Body of pancreas (tissue), 4 donors: Measurements from ENCODE around the gene PAX9. TPM values are rescaled to one million over a fixed set of nuclear protein-coding genes. Genes with fewer than 3 reads are reported as not detected.

Source experiments
- ATAC-seq: fragments of 150-250 bp; one replicate; pipeline ENCODE4 v1.9.1; 2016
- DNase-seq, 4 donors: peaks; one replicate each; pipeline ENCODE4 v3.0.0-alpha.2; 2019
- H3K27ac ChIP-seq, 4 donors: fragments of 200-600 bp; sonication (generic); 1 replicate in 3 of 4; 2 replicates in 1 of 4; pipeline versions ENCODE4 v1.5.1 to v1.6.1; 2016 to 2019; ENCODE audit warnings: mild to moderate bottlenecking in 1 of 4, mixed read lengths in 1 of 4, moderate library complexity in 1 of 4
- H3K27me3 ChIP-seq, 2 donors: fragments of 200-600 bp; sonication (generic); one replicate each; pipeline ENCODE4 v1.6.0; 2016; ENCODE audit warnings: mild to moderate bottlenecking in 1 of 2
- H3K36me3 ChIP-seq, 2 donors: fragments of 200-600 bp; sonication (generic); replicated peaks in 1 of 2; 2 replicates each; pipeline ENCODE4 v1.5.1; 2016; ENCODE audit warnings: low read depth in 2 of 2; ENCODE audit not compliant: insufficient read depth in 1 of 2
- H3K4me1 ChIP-seq: fragments of 200-600 bp; sonication (generic); one replicate; pipeline ENCODE4 v1.6.0; 2016
- H3K4me3 ChIP-seq, 2 donors: fragments of 200-600 bp; sonication (generic); 1 replicate in 1 of 2; 2 replicates in 1 of 2; pipeline ENCODE4 v1.5.1; 2016 to 2019
- H3K9me3 ChIP-seq, 3 donors: fragments of 200-600 bp; sonication (generic); 1 replicate in 2 of 3; 2 replicates in 1 of 3; pipeline ENCODE4 v1.5.1; 2016
- CTCF ChIP-seq, 7 experiments: fragments of 450-650 bp in 4 of 7; fragments of 200-600 bp in 3 of 7; sonication (generic) in 3 of 7; IDR thresholded peaks; one replicate each; pipeline ENCODE4 v1.5.1; 2016 to 2019; ENCODE audit warnings: antibody characterized with exemption in 7 of 7
- POLR2A ChIP-seq, 3 donors: fragments of 450-650 bp; IDR thresholded peaks; one replicate each; pipeline ENCODE4 v1.6.1; 2016; ENCODE audit warnings: antibody characterized with exemption in 3 of 3, mild to moderate bottlenecking in 2 of 3
- WGBS, 2 donors: methylation state at CpG; one replicate each; pipeline ENCODE4 v1.1.5; 2017; 5-methylcytosine and 5-hydroxymethylcytosine counted together
- intact Hi-C: fragments of 100-400 bp; cut with DNase I; formaldehyde crosslinking; loops from one replicate; pipeline ENCODE4 v1.15.1; 2023
- total RNA-seq, 2 donors: library from RNA; depleted of rRNA; stranded (reverse); fragments of >200 nt; gene quantifications; one replicate each; pipeline ENCODE4 v1.1.0, GENCODE V29; 2016

PAX9 gene
- total RNA-seq, 2 donors from 2014 or later = not detected

GRCh38 chr14:36646664-36647416 lies 14.8 kb upstream of the PAX9 start:
- Histone ChIP-seq H3K27ac (no peak overlapping the region), H3K9me3 (no peaks in the 10 kb centered on the region), H3K4me3 (peak overlapping the region in 1 of 2 donors; percentile 16), H3K36me3 (no peaks in the 10 kb centered on the region), H3K27me3 (peaks cover 0 to 38% of the 10 kb centered on the region in 2 donors), H3K4me1 (peaks cover 21% of the 10 kb centered on the region)
- WGBS, 2 donors = 7 to 14% methylated on average over 16 to 53 of the region's 55 CpGs
- intact Hi-C loops = no loop called here
- TF ChIP-seq CTCF (IDR thresholded peaks at IDR 0.05) = peak in 2 of 7 experiments; percentile 9 to 14
- TF ChIP-seq POLR2A (IDR thresholded peaks at IDR 0.05) = no peak
- peak; percentile 60 for ATAC-seq
- DNase-seq = peak in 2 of 4 donors; percentile 31 to 42

- no peaks in the 10 kb centered on the region for H3K36me3 ChIP-seq
- ATAC-seq (no peak), DNase-seq (peak in 1 of 4 donors; percentile 12)
- H3K27me3 ChIP-seq = peaks cover 0 to 42% of the 10 kb centered on the region in 2 donors
- TF ChIP-seq POLR2A (IDR thresholded peaks at IDR 0.05) (no peak), CTCF (IDR thresholded peaks at IDR 0.05) (no peak)
- 1% methylated on average over 34 of the region's 34 CpGs; no CpG with 5 or more reads in 1 of the 2 donors for WGBS, 2 donors
- intact Hi-C loops = no loop called here
- H3K4me3 ChIP-seq = peak overlapping the region; percentile 4 to 16
- H3K9me3 ChIP-seq = no peaks in the 10 kb centered on the region
- H3K4me1 ChIP-seq = peaks cover 21% of the 10 kb centered on the region
- H3K27ac ChIP-seq = no peak overlapping the region
Measured at GRCh38 chr14:36647417-36647823, 14.2 kb upstream of the PAX9 start.

GRCh38 chr14:36647824-36648753 lies 13.6 kb upstream of the PAX9 start:
- ATAC-seq (peak; percentile 85), DNase-seq (peak in 3 of 4 donors; percentile 26 to 45 (median 43))
- no peaks in the 10 kb centered on the region for H3K9me3 ChIP-seq
- peaks cover 21% of the 10 kb centered on the region for H3K4me1 ChIP-seq
- H3K4me3 ChIP-seq = peak overlapping the region; percentile 4 to 16
- TF ChIP-seq CTCF (IDR thresholded peaks at IDR 0.05) = peak; percentile 24 to 72 (median 53)
- TF ChIP-seq POLR2A (IDR thresholded peaks at IDR 0.05) = no peak
- intact Hi-C loops = no loop called here
- H3K36me3 ChIP-seq = no peaks in the 10 kb centered on the region
- H3K27ac ChIP-seq = no peak overlapping the region
- WGBS, 2 donors = 4% methylated on average over 46 to 61 of the region's 62 CpGs
- peaks cover 0 to 49% of the 10 kb centered on the region in 2 donors for H3K27me3 ChIP-seq

- 22 to 25% methylated on average over 4 of the region's 4 CpGs for WGBS, 2 donors
- no peak for DNase-seq
- peaks cover 0 to 67% of the 10 kb centered on the region in 2 donors for H3K27me3 ChIP-seq
- peaks cover 21% of the 10 kb centered on the region for H3K4me1 ChIP-seq
- intact Hi-C loops = loop anchor here (10.0 kb wide), 1 partner anchor 505 kb away; no protein-coding TSS in a partner anchor
- H3K36me3 ChIP-seq = no peaks in the 10 kb centered on the region
- TF ChIP-seq CTCF (IDR thresholded peaks at IDR 0.05) (no peak), POLR2A (IDR thresholded peaks at IDR 0.05) (no peak)
- ATAC-seq = no peak
- no peak overlapping the region for H3K4me3 ChIP-seq
- H3K27ac ChIP-seq = no peak overlapping the region
- H3K9me3 ChIP-seq = no peaks in the 10 kb centered on the region
Measured at GRCh38 chr14:36649872-36650650, 11.6 kb upstream of the PAX9 start.
